ENCODE results near the gene TEX22.

TEX22 gene

GRCh38 chr14:105366386-105367074 is 31.8 kb upstream of the TEX22 start:
- DNase-seq (ENCODE audit: low read depth), result no peak

- no peak for DNase-seq (ENCODE audit: low read depth)
These were observed 31.0 kb upstream of the TEX22 start for GRCh38 chr14:105367116-105368031.

GRCh38 chr14:105368032-105368417 is 30.3 kb upstream of the TEX22 start:
- DNase-seq (ENCODE audit: low read depth), result no peak

GRCh38 chr14:105368426-105368825 is 29.9 kb upstream of the TEX22 start:
- DNase-seq (ENCODE audit: low read depth), result no peak

GRCh38 chr14:105368910-105369652 is 29.3 kb upstream of the TEX22 start:
- no peak for DNase-seq (ENCODE audit: low read depth)

- DNase-seq (ENCODE audit: low read depth), result no peak
These were observed 28.7 kb upstream of the TEX22 start for GRCh38 chr14:105369653-105370040.

- no peak for DNase-seq (ENCODE audit: low read depth)
These were observed 23.9 kb upstream of the TEX22 start for GRCh38 chr14:105374389-105374788.

- DNase-seq (ENCODE audit: low read depth), result no peak
These were observed 22.7 kb upstream of the TEX22 start for GRCh38 chr14:105375635-105376057.

GRCh38 chr14:105376521-105377440 is 21.6 kb upstream of the TEX22 start:
- DNase-seq (ENCODE audit: low read depth), result no peak

- no peak for DNase-seq (ENCODE audit: low read depth)
These were observed 20.7 kb upstream of the TEX22 start for GRCh38 chr14:105377555-105378182.

GRCh38 chr14:105378199-105378598 is 20.1 kb upstream of the TEX22 start:
- DNase-seq (ENCODE audit: low read depth), result no peak

- no peak for DNase-seq (ENCODE audit: low read depth)
These were observed 19.3 kb upstream of the TEX22 start for GRCh38 chr14:105378873-105379685.

- no peak for DNase-seq (ENCODE audit: low read depth)
These were observed 18.4 kb upstream of the TEX22 start for GRCh38 chr14:105379946-105380345.

GRCh38 chr14:105380756-105381155 is 17.6 kb upstream of the TEX22 start:
- DNase-seq (ENCODE audit: low read depth), result no peak

- DNase-seq (ENCODE audit: low read depth), result no peak
These were observed 16.6 kb upstream of the TEX22 start for GRCh38 chr14:105381446-105382342.

GRCh38 chr14:105382343-105383082 is 15.8 kb upstream of the TEX22 start:
- no peak for DNase-seq (ENCODE audit: low read depth)

GRCh38 chr14:105383083-105383730 is 15.1 kb upstream of the TEX22 start:
- DNase-seq (ENCODE audit: low read depth), result no peak

- no peak for DNase-seq (ENCODE audit: low read depth)
These were observed 14.2 kb upstream of the TEX22 start for GRCh38 chr14:105384041-105384557.
